ENCODE measurements around the gene MYL11. TPM values are rescaled to one million over a fixed set of nuclear protein-coding genes. Genes with fewer than 3 reads are reported as not detected.

MYL11 gene
- total RNA-seq, 2 donors from 2014 or later: 3.5 to 23.5 TPM

DNA sequence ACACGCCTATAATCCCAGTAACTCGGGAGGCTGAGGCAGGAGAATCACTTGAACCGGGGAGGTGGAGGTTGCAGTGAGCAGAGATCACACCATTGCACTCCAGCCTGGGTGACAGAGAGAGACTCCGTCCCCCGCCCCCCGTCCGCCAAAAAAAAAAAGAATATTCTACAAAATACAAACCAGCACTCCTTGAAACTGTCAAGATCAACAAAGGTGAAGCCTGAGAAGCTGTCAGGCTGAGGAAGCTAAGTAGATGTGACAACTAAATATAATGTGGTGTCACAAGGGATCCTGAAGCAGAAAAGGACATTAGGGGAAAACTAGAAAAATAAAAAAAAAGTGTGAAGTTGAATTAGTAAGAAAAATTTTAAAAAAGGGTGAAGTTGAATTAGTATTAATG is 25.7 kb upstream of the MYL11 start:
- Histone ChIP-seq H3K9me3 (no peaks in the 10 kb centered on the region), H3K27ac (no peak overlapping the region), H3K36me3 (peaks cover 0 to 6% of the 10 kb centered on the region in 2 donors), H3K4me3 (no peak overlapping the region), H3K4me1 (replicated peaks) (peaks cover 12% of the 10 kb centered on the region), H3K27me3 (replicated peaks; ENCODE audit: insufficient read depth) (no peaks in the 10 kb centered on the region)
- 91% methylated on average over 7 of the region's 7 CpGs for WGBS
- intact Hi-C loops (cut with DNase I): no loop called here
- DNase-seq (ENCODE audit: low spot score): no peak
- TF ChIP-seq POLR2AphosphoS5 (IDR thresholded peaks at IDR 0.05) (no peak), POLR2A (IDR thresholded peaks at IDR 0.05) (no peak)
- TF ChIP-seq, protein P1, sequence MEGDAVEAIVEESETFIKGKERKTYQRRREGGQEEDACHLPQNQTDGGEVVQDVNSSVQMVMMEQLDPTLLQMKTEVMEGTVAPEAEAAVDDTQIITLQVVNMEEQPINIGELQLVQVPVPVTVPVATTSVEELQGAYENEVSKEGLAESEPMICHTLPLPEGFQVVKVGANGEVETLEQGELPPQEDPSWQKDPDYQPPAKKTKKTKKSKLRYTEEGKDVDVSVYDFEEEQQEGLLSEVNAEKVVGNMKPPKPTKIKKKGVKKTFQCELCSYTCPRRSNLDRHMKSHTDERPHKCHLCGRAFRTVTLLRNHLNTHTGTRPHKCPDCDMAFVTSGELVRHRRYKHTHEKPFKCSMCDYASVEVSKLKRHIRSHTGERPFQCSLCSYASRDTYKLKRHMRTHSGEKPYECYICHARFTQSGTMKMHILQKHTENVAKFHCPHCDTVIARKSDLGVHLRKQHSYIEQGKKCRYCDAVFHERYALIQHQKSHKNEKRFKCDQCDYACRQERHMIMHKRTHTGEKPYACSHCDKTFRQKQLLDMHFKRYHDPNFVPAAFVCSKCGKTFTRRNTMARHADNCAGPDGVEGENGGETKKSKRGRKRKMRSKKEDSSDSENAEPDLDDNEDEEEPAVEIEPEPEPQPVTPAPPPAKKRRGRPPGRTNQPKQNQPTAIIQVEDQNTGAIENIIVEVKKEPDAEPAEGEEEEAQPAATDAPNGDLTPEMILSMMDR (IDR thresholded peaks at IDR 0.05): no peak

DNA sequence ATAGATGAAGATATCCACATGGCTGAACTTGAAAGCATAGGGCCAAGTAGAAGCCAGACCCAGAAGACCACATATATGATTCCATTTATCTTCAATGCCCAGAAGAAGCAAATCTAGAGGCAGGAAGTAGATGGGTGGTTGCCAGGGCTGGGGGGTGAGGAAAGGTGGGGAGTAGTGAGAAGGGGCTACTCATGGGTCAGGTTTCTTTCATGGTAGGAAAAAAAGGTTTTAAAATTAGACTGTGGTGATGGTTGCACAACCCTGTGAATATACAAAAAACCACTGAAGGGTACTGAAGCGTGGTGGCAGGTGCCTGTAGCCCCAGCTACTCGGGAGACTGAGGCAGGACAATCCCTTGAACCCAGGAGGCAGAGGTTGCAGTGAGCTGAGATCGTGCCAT is 24.9 kb upstream of the MYL11 start:
- intact Hi-C loops (cut with DNase I): no loop called here
- H3K4me1 ChIP-seq (replicated peaks): peaks cover 16% of the 10 kb centered on the region
- WGBS: 92% methylated on average over 3 of the region's 3 CpGs
- TF ChIP-seq POLR2AphosphoS5 (IDR thresholded peaks at IDR 0.05) (no peak), POLR2A (IDR thresholded peaks at IDR 0.05) (no peak)
- no peaks in the 10 kb centered on the region for H3K9me3 ChIP-seq
- H3K36me3 ChIP-seq: peaks cover 0 to 6% of the 10 kb centered on the region in 2 donors
- no peaks in the 10 kb centered on the region for H3K27me3 ChIP-seq (replicated peaks; ENCODE audit: insufficient read depth)
- no peak overlapping the region for H3K27ac ChIP-seq
- no peak overlapping the region for H3K4me3 ChIP-seq
- DNase-seq (ENCODE audit: low spot score): no peak

DNA sequence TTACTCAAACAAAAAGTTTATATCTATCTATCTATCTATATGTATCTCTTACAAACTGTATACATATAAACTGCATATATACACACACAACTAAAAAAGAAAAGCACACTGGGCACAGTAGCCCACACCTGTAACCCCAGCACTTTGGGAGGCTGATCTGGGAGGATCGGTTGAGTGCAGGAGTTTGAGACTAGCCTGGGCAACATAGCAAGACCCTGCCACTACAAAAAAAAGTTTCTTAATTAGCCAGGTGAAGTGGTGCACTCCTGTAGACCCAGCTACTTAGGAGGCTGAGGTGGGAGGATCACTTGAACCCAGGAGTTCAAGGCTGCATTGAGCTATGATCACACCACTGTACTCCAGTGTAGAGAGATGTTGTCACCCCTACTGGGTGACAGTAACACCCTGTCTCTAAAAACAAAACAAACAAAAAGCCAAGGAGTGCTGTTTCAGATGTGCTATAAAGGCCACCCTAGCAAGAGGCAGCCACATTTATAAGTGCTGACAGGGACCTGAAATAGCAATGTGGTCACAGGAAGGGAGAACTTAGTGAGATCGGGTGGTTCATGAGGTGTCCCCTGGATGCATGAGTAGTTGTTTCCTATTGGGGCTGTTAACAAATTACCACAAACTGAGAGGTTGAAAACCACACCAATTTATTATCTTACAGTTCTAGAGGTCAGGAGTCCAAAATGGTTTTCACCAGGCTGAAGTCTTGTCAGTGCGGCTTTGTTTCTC is 24.3 kb upstream of the MYL11 start:
- intact Hi-C loops (cut with DNase I): no loop called here
- H3K4me3 ChIP-seq: no peak overlapping the region
- H3K27ac ChIP-seq: no peak overlapping the region
- peaks cover 16% of the 10 kb centered on the region for H3K4me1 ChIP-seq (replicated peaks)
- peaks cover 0 to 6% of the 10 kb centered on the region in 2 donors for H3K36me3 ChIP-seq
- 89% methylated on average over 3 of the region's 3 CpGs for WGBS
- no peak for DNase-seq (ENCODE audit: low spot score)
- H3K9me3 ChIP-seq: no peaks in the 10 kb centered on the region
- TF ChIP-seq POLR2AphosphoS5 (IDR thresholded peaks at IDR 0.05) (no peak), POLR2A (IDR thresholded peaks at IDR 0.05) (no peak)
- TF ChIP-seq, protein P1 (IDR thresholded peaks at IDR 0.05): no peak
- H3K27me3 ChIP-seq (replicated peaks; ENCODE audit: insufficient read depth): no peaks in the 10 kb centered on the region

- H3K9me3 ChIP-seq: no peaks in the 10 kb centered on the region
- H3K4me1 ChIP-seq (replicated peaks): peaks cover 16% of the 10 kb centered on the region
- no peak overlapping the region for H3K27ac ChIP-seq
- intact Hi-C loops (cut with DNase I): no loop called here
- no peaks in the 10 kb centered on the region for H3K27me3 ChIP-seq (replicated peaks; ENCODE audit: insufficient read depth)
- DNase-seq (ENCODE audit: low spot score): no peak
- WGBS: 92% methylated on average over 15 of the region's 15 CpGs
- peaks cover 0 to 6% of the 10 kb centered on the region in 2 donors for H3K36me3 ChIP-seq
- TF ChIP-seq POLR2AphosphoS5 (IDR thresholded peaks at IDR 0.05) (no peak), POLR2A (IDR thresholded peaks at IDR 0.05) (no peak)
- H3K4me3 ChIP-seq: no peak overlapping the region
Observed at GRCh38 chr16:30351001-30351441, 23.6 kb upstream of the MYL11 start.

- intact Hi-C loops (cut with DNase I): no loop called here
- H3K4me3 ChIP-seq: no peak overlapping the region
- 48% methylated on average over 11 of the region's 11 CpGs for WGBS
- TF ChIP-seq POLR2A (IDR thresholded peaks at IDR 0.05): no peak
- TF ChIP-seq, protein P1 (IDR thresholded peaks at IDR 0.05): no peak
- peak; percentile 83 for TF ChIP-seq POLR2AphosphoS5 (IDR thresholded peaks at IDR 0.05)
- H3K36me3 ChIP-seq: peaks cover 0 to 6% of the 10 kb centered on the region in 2 donors
- peak overlapping the region; percentile 54 to 60 for H3K27ac ChIP-seq
- H3K27me3 ChIP-seq (replicated peaks; ENCODE audit: insufficient read depth): no peaks in the 10 kb centered on the region
- peaks cover 16% of the 10 kb centered on the region for H3K4me1 ChIP-seq (replicated peaks)
- DNase-seq (ENCODE audit: low spot score): peak; percentile 78
- no peaks in the 10 kb centered on the region for H3K9me3 ChIP-seq
Observed at GRCh38 chr16:30351586-30352419, 22.8 kb upstream of the MYL11 start.

Measured in prostate gland (tissue), 2 donors.